PFSK-1 (cell line): ENCODE data around the gene FKBP8.

Experiments used
- FOXP2 ChIP-seq: optimal IDR thresholded peaks from 2 replicates; pipeline ENCODE3; 2011; ENCODE audit warnings: borderline replicate concordance, control low read depth, inconsistent platforms; ENCODE audit not compliant: insufficient read depth; ENCODE audit errors: extremely low read length, extremely low read depth
- POLR2AphosphoS5 ChIP-seq: IDR thresholded peaks from 2 replicates; pipeline ENCODE4 v1.6.1; 2012; ENCODE audit warnings: low read depth, mild to moderate bottlenecking, control low read depth, low read length, moderate library complexity
- REST ChIP-seq, 2 experiments: IDR thresholded peaks; 2 replicates each; pipeline versions ENCODE4 v1.6.1 to v1.8.0; 2011 to 2012; ENCODE audit warnings: low read depth in 2 of 2, low read length in 2 of 2, control low read depth in 1 of 2, inconsistent platforms in 1 of 2, mild to moderate bottlenecking in 1 of 2, moderate library complexity in 1 of 2; ENCODE audit not compliant: insufficient read depth in 1 of 2
- SIN3A ChIP-seq: IDR thresholded peaks from 2 replicates; pipeline ENCODE4 v1.6.1; 2012; ENCODE audit warnings: mild to moderate bottlenecking, low read length, moderate library complexity, borderline replicate concordance; ENCODE audit not compliant: insufficient read depth
- TAF1 ChIP-seq: IDR thresholded peaks from 2 replicates; pipeline ENCODE4 v1.6.1; 2012; ENCODE audit warnings: low read length, control low read depth, borderline replicate concordance; ENCODE audit not compliant: insufficient read depth

Gene FKBP8

DNA sequence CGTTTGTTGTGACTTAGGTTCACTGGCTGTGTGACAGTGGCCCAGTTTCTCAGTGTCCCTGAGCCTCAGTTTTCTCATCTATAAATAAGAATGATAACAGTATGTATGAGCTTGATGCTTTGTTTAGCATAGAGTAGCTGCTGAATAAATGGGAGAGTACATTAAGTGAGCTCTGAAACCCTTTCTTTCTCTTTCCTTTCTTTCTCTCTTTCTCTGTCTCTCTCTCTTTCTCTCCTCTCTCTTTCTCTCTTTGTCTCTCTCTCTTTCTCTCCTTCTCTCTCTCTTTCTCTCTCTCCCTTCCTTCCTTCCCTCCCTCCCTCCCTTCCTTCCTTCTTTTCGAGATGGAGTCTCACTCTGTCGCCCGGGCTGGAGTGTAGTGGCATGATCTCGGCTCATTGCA lies 16.3 kb upstream of the FKBP8 start:
- TF ChIP-seq SIN3A, result no peak
- TF ChIP-seq REST (IDR thresholded peaks at IDR 0.05; ENCODE audit: insufficient read depth in 1 of 2, low read depth in 2 of 2, low read length in 2 of 2), result no peak
- TF ChIP-seq TAF1, result no peak
- TF ChIP-seq FOXP2, result no peak
- no peak for TF ChIP-seq POLR2AphosphoS5

DNA sequence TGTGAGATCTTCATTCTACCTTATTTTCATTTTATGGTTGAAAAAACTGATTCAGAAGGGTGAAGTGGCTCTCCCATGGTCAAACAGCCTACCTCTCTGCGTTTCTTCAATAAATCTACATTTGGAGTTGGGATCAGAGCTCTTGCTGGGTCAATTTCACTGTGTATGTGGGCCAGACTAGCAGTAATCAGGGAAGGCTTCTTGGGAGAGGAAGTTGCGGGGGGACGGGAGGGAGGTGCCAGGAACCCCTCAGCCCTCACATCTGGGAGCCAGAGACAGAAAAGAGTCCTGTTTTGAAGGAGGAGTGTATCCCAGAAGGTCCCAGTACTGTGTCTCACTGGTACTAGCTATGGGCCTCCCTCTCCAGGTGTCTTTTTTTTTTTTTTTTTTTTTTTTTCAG lies 15.2 kb upstream of the FKBP8 start:
- no peak for TF ChIP-seq TAF1
- TF ChIP-seq FOXP2, result no peak
- TF ChIP-seq REST (IDR thresholded peaks at IDR 0.05; ENCODE audit: insufficient read depth in 1 of 2, low read depth in 2 of 2, low read length in 2 of 2), result no peak
- TF ChIP-seq POLR2AphosphoS5, result no peak
- TF ChIP-seq SIN3A, result no peak

DNA sequence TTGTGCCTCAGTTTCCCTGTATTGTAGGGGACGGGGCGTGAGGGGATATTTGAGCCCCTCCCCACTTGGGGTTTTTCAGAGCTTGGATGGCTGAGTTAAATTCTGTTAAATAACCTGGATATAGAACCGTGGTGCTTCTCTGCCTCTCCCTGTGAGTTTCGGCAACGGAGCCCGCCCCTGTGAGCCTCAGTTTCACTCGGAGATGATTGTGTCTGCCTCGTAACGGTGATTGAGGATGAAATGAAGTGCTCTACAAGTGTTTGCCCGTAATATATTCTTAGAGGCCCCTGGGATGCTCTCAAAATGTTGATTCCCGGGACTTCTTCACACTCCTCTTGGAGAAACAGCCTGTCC lies 14.8 kb upstream of the FKBP8 start:
- TF ChIP-seq SIN3A (no peak), POLR2AphosphoS5 (0 out of 2 replicates have a peak, but pooled peaks have one; percentile 2)

DNA sequence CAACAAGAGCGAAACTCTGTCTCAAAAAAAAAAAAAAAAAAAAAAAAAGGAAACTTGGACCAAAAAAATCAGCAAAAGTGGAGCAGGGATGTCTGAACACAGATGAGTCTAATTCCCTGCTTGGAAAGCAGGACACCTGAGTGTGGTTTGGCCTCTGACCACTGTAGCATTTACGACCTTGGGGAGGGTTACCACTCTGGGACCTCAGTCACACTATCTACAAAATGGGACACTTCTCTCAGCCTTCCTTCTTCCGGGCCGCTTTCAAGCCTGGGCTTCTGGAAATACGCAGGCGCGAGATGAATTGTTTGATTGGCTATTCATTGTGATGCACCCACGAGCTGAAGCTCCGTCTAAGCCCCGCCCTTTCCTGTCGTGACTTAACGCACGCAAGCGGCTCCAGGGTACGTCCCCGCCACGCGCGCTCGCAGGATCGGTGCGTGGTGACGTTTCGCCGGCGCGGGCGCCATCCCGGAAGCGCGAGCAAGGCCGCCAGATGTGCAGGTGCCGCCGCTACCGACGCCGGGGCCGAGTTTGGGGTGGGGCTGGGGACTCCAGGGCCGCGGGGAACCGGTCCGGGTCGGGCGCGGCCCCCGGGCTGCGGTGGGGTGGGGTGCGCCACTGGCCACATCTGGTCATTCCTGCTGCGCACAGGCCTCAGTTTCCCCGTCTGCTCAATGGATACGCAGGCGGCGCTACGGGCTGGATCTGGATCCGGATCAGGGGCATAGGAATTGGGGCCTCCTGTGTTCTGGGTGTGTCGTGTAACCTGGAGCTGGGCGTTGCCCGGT lies 14.2 kb upstream of the FKBP8 start, which contains the start of gene KXD1:
KXD1 (plus strand) TSS at position 460 of the 791 bp plus-strand sequence. CDS start 4,187 bp downstream, outside the sequence.
- TF ChIP-seq REST (IDR thresholded peaks at IDR 0.05; ENCODE audit: insufficient read depth in 1 of 2, low read depth in 2 of 2, low read length in 2 of 2) (no peak), POLR2AphosphoS5 (peak; percentile 80), FOXP2 (peak; percentile 95), TAF1 (no peak; the same call in 1 of the 2 replicates), SIN3A (peak; percentile 71; the same call in 1 of the 2 replicates)

- TF ChIP-seq TAF1, result no peak
- no peak for TF ChIP-seq SIN3A
- TF ChIP-seq POLR2AphosphoS5, result no peak
- TF ChIP-seq FOXP2, result no peak
- TF ChIP-seq REST (IDR thresholded peaks at IDR 0.05; ENCODE audit: insufficient read depth in 1 of 2, low read depth in 2 of 2, low read length in 2 of 2), result no peak
Measured at GRCh38 chr19:18551631-18552030, 8.3 kb upstream of the FKBP8 start.
